ENCODE data around the gene CCNI2.

GRCh38 chr5:132751971-132752580, 4.8 kb downstream of the CCNI2 start:
- TF ChIP-seq, protein P1, sequence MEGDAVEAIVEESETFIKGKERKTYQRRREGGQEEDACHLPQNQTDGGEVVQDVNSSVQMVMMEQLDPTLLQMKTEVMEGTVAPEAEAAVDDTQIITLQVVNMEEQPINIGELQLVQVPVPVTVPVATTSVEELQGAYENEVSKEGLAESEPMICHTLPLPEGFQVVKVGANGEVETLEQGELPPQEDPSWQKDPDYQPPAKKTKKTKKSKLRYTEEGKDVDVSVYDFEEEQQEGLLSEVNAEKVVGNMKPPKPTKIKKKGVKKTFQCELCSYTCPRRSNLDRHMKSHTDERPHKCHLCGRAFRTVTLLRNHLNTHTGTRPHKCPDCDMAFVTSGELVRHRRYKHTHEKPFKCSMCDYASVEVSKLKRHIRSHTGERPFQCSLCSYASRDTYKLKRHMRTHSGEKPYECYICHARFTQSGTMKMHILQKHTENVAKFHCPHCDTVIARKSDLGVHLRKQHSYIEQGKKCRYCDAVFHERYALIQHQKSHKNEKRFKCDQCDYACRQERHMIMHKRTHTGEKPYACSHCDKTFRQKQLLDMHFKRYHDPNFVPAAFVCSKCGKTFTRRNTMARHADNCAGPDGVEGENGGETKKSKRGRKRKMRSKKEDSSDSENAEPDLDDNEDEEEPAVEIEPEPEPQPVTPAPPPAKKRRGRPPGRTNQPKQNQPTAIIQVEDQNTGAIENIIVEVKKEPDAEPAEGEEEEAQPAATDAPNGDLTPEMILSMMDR (IDR thresholded peaks at IDR 0.05), result no peak
- no peak for TF ChIP-seq POLR2A (IDR thresholded peaks at IDR 0.05)

Data from testis (tissue), 2 donors.